Activated naive CD4-positive, alpha-beta T cell treated with anti-CD3 and anti-CD28 coated beads, Interleukin-2, amount 10 ng/mL, durations not matched to agents 7 days and 5 days (primary cell): ENCODE data around the gene COG7.
"Not testable (repeated sequence)": the region's sequence is repeated elsewhere in the genome, so short reads cannot be mapped to it uniquely, and the experiment has no call there.

ENCODE experiments used
- CTCF ChIA-PET: fragments of 350-600 bp; sonication (Branson Sonifier 250); formaldehyde crosslinking; loops from one replicate; lab custom pipeline; 2021; ENCODE audit warnings: antibody characterized with exemption; lab: Charles Lee
- DNase-seq: peaks from one replicate; pipeline ENCODE4 v3.0.0-alpha.2; 2020
- H3K27ac Mint-ChIP-seq: one replicate; pipeline ENCODE4 v1.8.0; 2021; ENCODE audit warnings: mild to moderate bottlenecking, moderate library complexity, mixed read lengths
- H3K27me3 Mint-ChIP-seq: one replicate; pipeline ENCODE4 v1.8.0; 2021; ENCODE audit warnings: mild to moderate bottlenecking, mixed read lengths
- H3K36me3 Mint-ChIP-seq: one replicate; pipeline ENCODE4 v1.8.0; 2021; ENCODE audit warnings: mixed read lengths
- H3K4me1 Mint-ChIP-seq: one replicate; pipeline ENCODE4 v1.8.0; 2021; ENCODE audit warnings: mixed read lengths
- H3K4me3 Mint-ChIP-seq: one replicate; pipeline ENCODE4 v1.8.0; 2021; ENCODE audit warnings: mild to moderate bottlenecking, moderate library complexity, mixed read lengths
- H3K9me3 Mint-ChIP-seq: one replicate; pipeline ENCODE4 v1.8.0; 2021; ENCODE audit warnings: mixed read lengths

COG7 gene

GRCh38 chr16:23453338-23454052, 506 bp upstream of the COG7 start:
- CTCF ChIA-PET = interaction anchor here (3.2 kb wide), 1 partner anchor 18 kb away, joined by 22 read pairs; no protein-coding TSS in a partner anchor
- DNase-seq = no peak
- H3K27ac Mint-ChIP-seq = peak overlapping the region; percentile 84
- H3K9me3 Mint-ChIP-seq = no peaks in the 10 kb centered on the region
- peak overlapping the region; percentile 92 for H3K4me3 Mint-ChIP-seq
- H3K4me1 Mint-ChIP-seq = peaks cover 27% of the 10 kb centered on the region
- H3K36me3 Mint-ChIP-seq = peaks cover 4% of the 10 kb centered on the region
- H3K27me3 Mint-ChIP-seq = no peaks in the 10 kb centered on the region

GRCh38 chr16:23452221-23452571, 793 bp downstream of the COG7 start:
- Mint-ChIP-seq H3K27ac (peak overlapping the region; percentile 84), H3K27me3 (no peaks in the 10 kb centered on the region), H3K9me3 (no peaks in the 10 kb centered on the region), H3K4me1 (peaks cover 27% of the 10 kb centered on the region), H3K4me3 (peak overlapping the region; percentile 92), H3K36me3 (peaks cover 4% of the 10 kb centered on the region)
- no peak for DNase-seq
- CTCF ChIA-PET = interaction anchor here (0.6 to 3.2 kb wide), 3 partner anchors 17 to 1155 kb away, joined by 3 to 22 read pairs (median 3); partner anchors contain the start of gene POLR3E

GRCh38 chr16:23448392-23448791, 4.6 kb downstream of the COG7 start:
- Mint-ChIP-seq H3K36me3 (peaks cover 11% of the 10 kb centered on the region), H3K27me3 (no peaks in the 10 kb centered on the region), H3K9me3 (no peaks in the 10 kb centered on the region), H3K4me3 (no peak overlapping the region), H3K4me1 (peaks cover 25% of the 10 kb centered on the region), H3K27ac (no peak overlapping the region)
- CTCF ChIA-PET = interaction anchor here (1.0 kb wide), 1 partner anchor 15 kb away, joined by 7 read pairs; no protein-coding TSS in a partner anchor
- DNase-seq = no peak

GRCh38 chr16:23437542-23437941, 15.4 kb downstream of the COG7 start:
- not testable (repeated sequence) for H3K4me1 Mint-ChIP-seq, DNase-seq, H3K4me3 Mint-ChIP-seq, H3K9me3 Mint-ChIP-seq, H3K27ac Mint-ChIP-seq, H3K27me3 Mint-ChIP-seq
- CTCF ChIA-PET = interaction anchor here (4.9 to 5.5 kb wide), 2 partner anchors 12 to 255 kb away, joined by 25 to 89 read pairs; partner anchors contain the start of gene SCNN1G
- H3K36me3 Mint-ChIP-seq = peaks cover 32% of the 10 kb centered on the region

- no peaks in the 10 kb centered on the region for H3K27me3 Mint-ChIP-seq
- no peak overlapping the region for H3K27ac Mint-ChIP-seq
- H3K9me3 Mint-ChIP-seq = no peaks in the 10 kb centered on the region
- H3K4me1 Mint-ChIP-seq = peaks cover 3% of the 10 kb centered on the region
- peaks cover 29% of the 10 kb centered on the region for H3K36me3 Mint-ChIP-seq
- H3K4me3 Mint-ChIP-seq = no peak overlapping the region
- no peak for DNase-seq
- CTCF ChIA-PET = interaction anchor here (1.4 to 5.5 kb wide), 4 partner anchors 9 to 254 kb away, joined by 3 to 89 read pairs (median 20); partner anchors contain the start of gene SCNN1G
Measured at GRCh38 chr16:23436951-23437350, 16.0 kb downstream of the COG7 start.

- CTCF ChIA-PET = interaction anchor here (0.6 to 5.5 kb wide), 30 partner anchors 8 to 1070 kb away, joined by 3 to 89 read pairs (median 4); partner anchors contain the start of genes COG7 and SCNN1G
- no peak overlapping the region for H3K27ac Mint-ChIP-seq
- H3K4me1 Mint-ChIP-seq = peaks cover 3% of the 10 kb centered on the region
- no peaks in the 10 kb centered on the region for H3K9me3 Mint-ChIP-seq
- H3K36me3 Mint-ChIP-seq = peaks cover 26% of the 10 kb centered on the region
- peak; percentile 81 for DNase-seq
- H3K27me3 Mint-ChIP-seq = no peaks in the 10 kb centered on the region
- H3K4me3 Mint-ChIP-seq = no peak overlapping the region
Measured at GRCh38 chr16:23435500-23435899, 17.5 kb downstream of the COG7 start.

- Mint-ChIP-seq H3K36me3 (peaks cover 30% of the 10 kb centered on the region), H3K4me1 (peaks cover 3% of the 10 kb centered on the region), H3K4me3 (no peak overlapping the region), H3K27me3 (no peaks in the 10 kb centered on the region), H3K27ac (no peak overlapping the region), H3K9me3 (no peaks in the 10 kb centered on the region)
- no peak for DNase-seq
- CTCF ChIA-PET = interaction anchor here (0.7 to 5.5 kb wide), 27 partner anchors 9 to 536 kb away, joined by 3 to 89 read pairs (median 4); partner anchors contain the start of genes COG7 and SCNN1G
Measured at GRCh38 chr16:23434380-23434779, 18.6 kb downstream of the COG7 start.

- Mint-ChIP-seq H3K27ac (no peak overlapping the region), H3K27me3 (no peaks in the 10 kb centered on the region), H3K36me3 (peaks cover 28% of the 10 kb centered on the region), H3K4me3 (no peak overlapping the region), H3K4me1 (peaks cover 3% of the 10 kb centered on the region), H3K9me3 (no peaks in the 10 kb centered on the region)
- CTCF ChIA-PET = interaction anchor here (0.6 to 5.5 kb wide), 14 partner anchors 8 to 1748 kb away, joined by 3 to 89 read pairs (median 5); partner anchors contain the start of genes COG7 and SCNN1G
- no peak for DNase-seq
Measured at GRCh38 chr16:23433261-23433920, 19.6 kb downstream of the COG7 start.

- no peak for DNase-seq
- H3K36me3 Mint-ChIP-seq = peaks cover 28% of the 10 kb centered on the region
- no peaks in the 10 kb centered on the region for H3K9me3 Mint-ChIP-seq
- peaks cover 3% of the 10 kb centered on the region for H3K4me1 Mint-ChIP-seq
- H3K4me3 Mint-ChIP-seq = no peak overlapping the region
- CTCF ChIA-PET = interaction anchor here (0.6 to 5.5 kb wide), 5 partner anchors 7 to 250 kb away, joined by 3 to 89 read pairs (median 7); partner anchors contain the start of gene SCNN1G
- H3K27me3 Mint-ChIP-seq = no peaks in the 10 kb centered on the region
- H3K27ac Mint-ChIP-seq = no peak overlapping the region
Measured at GRCh38 chr16:23432176-23433128, 20.5 kb downstream of the COG7 start.

- peaks cover 27% of the 10 kb centered on the region for H3K36me3 Mint-ChIP-seq
Measured at GRCh38 chr16:23428351-23428750, 24.6 kb downstream of the COG7 start.

GRCh38 chr16:23424292-23424958, 28.6 kb downstream of the COG7 start:
- DNase-seq = no peak
- no peaks in the 10 kb centered on the region for H3K4me1 Mint-ChIP-seq
- no peak overlapping the region for H3K4me3 Mint-ChIP-seq
- no peaks in the 10 kb centered on the region for H3K9me3 Mint-ChIP-seq
- H3K36me3 Mint-ChIP-seq = peaks cover 19% of the 10 kb centered on the region
- H3K27me3 Mint-ChIP-seq = no peaks in the 10 kb centered on the region
- no peak overlapping the region for H3K27ac Mint-ChIP-seq
- CTCF ChIA-PET = interaction anchor here (3.8 kb wide), 1 partner anchor 11 kb away, joined by 25 read pairs; no protein-coding TSS in a partner anchor

More at GRCh38 chr16:23428351-23428750, 24.6 kb downstream of the COG7 start:
- Mint-ChIP-seq H3K27ac (no peak overlapping the region), H3K4me3 (no peak overlapping the region), H3K27me3 (no peaks in the 10 kb centered on the region), H3K4me1 (no peaks in the 10 kb centered on the region), H3K9me3 (no peaks in the 10 kb centered on the region)
- CTCF ChIA-PET = no interaction called here
- no peak for DNase-seq

- Mint-ChIP-seq H3K4me3 (no peak overlapping the region), H3K36me3 (peaks cover 17% of the 10 kb centered on the region), H3K9me3 (no peaks in the 10 kb centered on the region), H3K27ac (no peak overlapping the region), H3K27me3 (no peaks in the 10 kb centered on the region), H3K4me1 (no peaks in the 10 kb centered on the region)
- no peak for DNase-seq
- CTCF ChIA-PET = interaction anchor here (0.9 to 3.8 kb wide), 2 partner anchors 9 to 12 kb away, joined by 3 to 25 read pairs; no protein-coding TSS in a partner anchor
Measured at GRCh38 chr16:23423496-23424049, 29.4 kb downstream of the COG7 start.
